GM12878 (cell line): ENCODE measurements around the gene CGREF1. TPM values are rescaled to one million over a fixed set of nuclear protein-coding genes. Genes with fewer than 3 reads are reported as not detected.

Experiments
- ATAC-seq: fragments of 200-7000 bp; cut with Tn5 transposase; 3 replicates; pipeline ENCODE4 v1.9.1; 2020; ENCODE audit warnings: mild to moderate bottlenecking, moderate library complexity
- BruUV-seq: library from RNA; stranded (reverse); fragments of 400-500 nt; replicated peaks from 2 replicates; lab custom pipeline; 2021; lab: Mats Ljungman, UMichigan
- CTCF ChIA-PET: fragments of 300-600 bp; sonication (Branson Sonifier 250); formaldehyde crosslinking; extraction: SDS; loops from one replicate; lab custom pipeline; 2021; ENCODE audit warnings: inconsistent platforms; lab: Yijun Ruan, JAX
- POLR2A ChIA-PET: fragments of 350-600 bp; formaldehyde crosslinking; extraction: SDS; loops from one replicate; lab custom pipeline; 2021; ENCODE audit warnings: inconsistent platforms; lab: Charles Lee
- RAD21 ChIA-PET: fragments of 300-600 bp; sonication (Branson Sonifier 250); formaldehyde crosslinking; loops from one replicate; lab custom pipeline; 2023; ENCODE audit warnings: antibody characterized with exemption; ENCODE audit not compliant: unreplicated experiment; lab: Charles Lee
- SMC1A ChIA-PET: fragments of 300-600 bp; sonication (Branson Sonifier 250); formaldehyde crosslinking; loops from one replicate; lab custom pipeline; 2023; ENCODE audit not compliant: unreplicated experiment, uncharacterized antibody; lab: Charles Lee
- DNase-seq: peaks from one replicate; pipeline ENCODE4 v3.0.0-alpha.2; 2011; ENCODE audit warnings: low read depth, low spot score
- FAIRE-seq: peaks from 3 replicates; lab custom pipeline; 2011; peaks lifted over from hg19 to GRCh38; lab: Jason Lieb, UNC
- H2AFZ ChIP-seq: 2 replicates; pipeline ENCODE4 v1.6.0; 2011; ENCODE audit warnings: low read depth, low read length, control low read depth; ENCODE audit not compliant: control insufficient read depth
- H3K27ac ChIP-seq: 2 replicates; pipeline ENCODE4 v1.5.1; 2011; ENCODE audit warnings: control low read depth; ENCODE audit not compliant: control insufficient read depth, insufficient read depth
- H3K27me3 ChIP-seq, 2 experiments: replicated peaks in 1 of 2; 2 replicates each; pipeline versions ENCODE4 v1.6.0 to v1.6.1; 2011; ENCODE audit warnings: low read length in 1 of 2; ENCODE audit not compliant: control insufficient read depth in 2 of 2, insufficient read depth in 2 of 2
- H3K36me3 ChIP-seq, 2 experiments: 2 replicates each; pipeline ENCODE4 v1.5.1; 2011; ENCODE audit warnings: low read length in 1 of 2; ENCODE audit not compliant: control insufficient read depth in 2 of 2, insufficient read depth in 2 of 2
- H3K4me1 ChIP-seq: 2 replicates; pipeline ENCODE4 v1.6.1; 2011; ENCODE audit warnings: mild to moderate bottlenecking, low read length, moderate library complexity, mixed read lengths; ENCODE audit not compliant: control insufficient read depth, insufficient read depth
- H3K4me2 ChIP-seq: 2 replicates; pipeline ENCODE4 v1.6.0; 2011; ENCODE audit warnings: control low read depth; ENCODE audit not compliant: control insufficient read depth, insufficient read depth
- H3K4me3 ChIP-seq: fragments of 200-600 bp; sonication (generic); 2 replicates; pipeline ENCODE4 v1.5.1; 2016
- H3K79me2 ChIP-seq: 2 replicates; pipeline ENCODE4 v1.6.0; 2011; ENCODE audit warnings: low read length; ENCODE audit not compliant: control insufficient read depth, insufficient read depth
- H3K9ac ChIP-seq: 2 replicates; pipeline ENCODE4 v1.8.0; 2011; ENCODE audit warnings: low read length, control low read depth, mixed read lengths; ENCODE audit not compliant: control insufficient read depth, insufficient read depth
- H3K9me3 ChIP-seq: replicated peaks from 3 replicates; pipeline ENCODE4 v1.5.1; 2011; ENCODE audit warnings: mild to moderate bottlenecking, low read length; ENCODE audit not compliant: control insufficient read depth, insufficient read depth
- H4K20me1 ChIP-seq: 2 replicates; pipeline ENCODE4 v1.6.0; 2011; ENCODE audit not compliant: control insufficient read depth, insufficient read depth
- MEF2B ChIP-seq: fragments of 450-650 bp; IDR thresholded peaks from 2 replicates; pipeline ENCODE4 v1.6.1; 2018; ENCODE audit warnings: mild to moderate bottlenecking, moderate library complexity; ENCODE audit not compliant: partially characterized antibody, poor library complexity, severe bottlenecking
- MYC ChIP-seq: IDR thresholded peaks from 2 replicates; pipeline ENCODE4 v1.6.1; 2011; ENCODE audit warnings: mild to moderate bottlenecking, low read length, moderate library complexity, inconsistent platforms; ENCODE audit not compliant: insufficient read depth, insufficient replicate concordance, insufficient read length, severe bottlenecking
- RAD21 ChIP-seq: IDR thresholded peaks from 2 replicates; pipeline ENCODE4 v1.6.1; 2011; ENCODE audit warnings: mild to moderate bottlenecking, low read depth, low read length, moderate library complexity; ENCODE audit not compliant: insufficient read depth
- STAT3 ChIP-seq: IDR thresholded peaks from 2 replicates; pipeline ENCODE4 v1.6.1; 2011; ENCODE audit warnings: low read depth, low read length, improper control_type of control experiment
- ZNF687 ChIP-seq: fragments of 450-650 bp; IDR thresholded peaks from 2 replicates; pipeline ENCODE4 v1.6.1; 2017; ENCODE audit warnings: mild to moderate bottlenecking, moderate library complexity
- WGBS: methylation state at CpG from one replicate; pipeline ENCODE4 v1.1.6; 2016; ENCODE audit warnings: low lambda C conversion rate; ENCODE audit not compliant: insufficient replicate concordance, insufficient coverage; ENCODE audit errors: missing lambda C conversion rate; 5-methylcytosine and 5-hydroxymethylcytosine counted together
- in situ Hi-C: fragments of 300-500 bp; cut with MboI; formaldehyde crosslinking; loops from 9 replicates; pipeline ENCODE4 v1.14.3; 2018; ENCODE audit warnings: mixed read lengths
- intact Hi-C: fragments of 100-400 bp; cut with micrococcal nuclease; formaldehyde crosslinking; loops from one replicate; pipeline ENCODE4 v1.14.2; 2022; ENCODE audit not compliant: unreplicated experiment
- polyA plus RNA-seq, 11 experiments: library from polyadenylated mRNA; depleted of rRNA in 4 of 11; unstranded in 6 of 11; stranded (reverse) in 5 of 11; fragments of >200 nt; fragmentation: Nextera tagmentation in 4 of 11; fragmentation: Illumina TruSeq in 1 of 11; extraction: Ambion mirVana in 4 of 11; extraction: Trizol in 1 of 11; gene quantifications; 1 replicate in 1 of 11; 2 replicates in 10 of 11; pipeline versions ENCODE4 v1.2.1 to v1.2.3, GENCODE V29; 2011 to 2016; ENCODE audit warnings: inconsistent platforms in 2 of 11, missing spikeins in 2 of 11, low read depth in 1 of 11
- total RNA-seq, 4 experiments: library from RNA; depleted of rRNA in 3 of 4; stranded (reverse); fragments of >200 nt in 3 of 4; fragmentation: Illumina TruSeq in 1 of 4; extraction: Trizol in 1 of 4; gene quantifications; 2 replicates each; pipeline versions ENCODE4 v1.2.1 to v1.2.3, GENCODE V29; 2013 to 2021

Gene CGREF1
- total and polyA plus RNA-seq, 10 of the 15 experiments (the other 5 are each of a cell fraction or from before 2014, with no cell fraction given): 0.06 to 0.21 TPM; not detected in 8

- FAIRE-seq: no peak
- SMC1A ChIA-PET: interaction anchor here (1.0 to 2.3 kb wide), 4 partner anchors 12 to 201 kb away, joined by 3 to 8 read pairs (median 4); no protein-coding TSS in a partner anchor
- Histone ChIP-seq H3K79me2 (no peaks in the 10 kb centered on the region), H3K9me3 (no peaks in the 10 kb centered on the region), H3K27ac (no peak overlapping the region), H3K36me3 (no peaks in the 10 kb centered on the region; a peak in 1 of 4 replicates), H3K4me1 (no peaks in the 10 kb centered on the region), H3K4me3 (no peak overlapping the region), H3K27me3 (no peaks in the 10 kb centered on the region), H3K4me2 (no peak overlapping the region), H3K9ac (no peak overlapping the region), H4K20me1 (no peaks in the 10 kb centered on the region), H2AFZ (no peak overlapping the region)
- RAD21 ChIA-PET: interaction anchor here (0.5 to 2.5 kb wide), 3 partner anchors 21 to 177 kb away, joined by 3 to 11 read pairs (median 3); no protein-coding TSS in a partner anchor
- POLR2A ChIA-PET: no interaction called here
- no peak for TF ChIP-seq MEF2B
- ATAC-seq: no peak
- intact Hi-C loops: no loop called here
- BruUV-seq: no TSS peak
- CTCF ChIA-PET: interaction anchor here (1.1 to 9.3 kb wide), 4 partner anchors 70 to 201 kb away, joined by 3 to 132 read pairs (median 43); partner anchors contain the start of gene TRIM54
- DNase-seq: no peak
- 46% methylated on average over 5 of the region's 5 CpGs for WGBS
- in situ Hi-C loops: no loop called here
These were observed 16.6 kb downstream of the CGREF1 start for GRCh38 chr2:27102329-27102728.

- Histone ChIP-seq H3K27me3 (no peaks in the 10 kb centered on the region), H3K4me2 (no peak overlapping the region), H3K36me3 (no peaks in the 10 kb centered on the region; a peak in 1 of 4 replicates), H3K9ac (no peak overlapping the region), H2AFZ (no peak overlapping the region), H3K79me2 (no peaks in the 10 kb centered on the region), H3K4me3 (no peak overlapping the region), H3K27ac (no peak overlapping the region), H3K4me1 (no peaks in the 10 kb centered on the region; the same call in 1 of the 2 replicates), H4K20me1 (no peaks in the 10 kb centered on the region), H3K9me3 (no peaks in the 10 kb centered on the region)
- intact Hi-C loops: no loop called here
- ChIA-PET POLR2A (no interaction called here), CTCF (interaction anchor here (0.7 to 9.3 kb wide), 11 partner anchors 22 to 584 kb away, joined by 3 to 132 read pairs (median 4); partner anchors contain the start of genes PREB and TRIM54), RAD21 (interaction anchor here (0.7 to 4.4 kb wide), 6 partner anchors 12 to 203 kb away, joined by 3 to 39 read pairs (median 8); partner anchors contain the start of gene KHK), SMC1A (interaction anchor here (1.1 to 4.7 kb wide), 5 partner anchors 12 to 198 kb away, joined by 3 to 19 read pairs (median 4); no protein-coding TSS in a partner anchor)
- no TSS peak for BruUV-seq
- FAIRE-seq: no peak
- TF ChIP-seq MYC (no peak), ZNF687 (no peak), RAD21 (no peak), STAT3 (no peak)
- no peak for DNase-seq
- no peak for ATAC-seq
- in situ Hi-C loops: no loop called here
- WGBS: 56% methylated on average over 10 of the region's 10 CpGs
These were observed 18.9 kb downstream of the CGREF1 start for GRCh38 chr2:27100036-27100435.
